K562 (cell line): Measurements from ENCODE around the gene DTNBP1. TPM values are rescaled to one million over a fixed set of nuclear protein-coding genes. Genes with fewer than 3 reads are reported as not detected.

Experiments
- CBFB ChIP-seq: sonication (generic); formaldehyde crosslinking; IDR thresholded peaks from 2 replicates; pipeline ENCODE4 v1.4.0; 2020; ENCODE audit warnings: mild to moderate bottlenecking, missing genetic modification reagents
- CREB3 ChIP-seq: fragments of 450-650 bp; conservative IDR thresholded peaks from 2 replicates; pipeline ENCODE4 v1.6.1; 2016; ENCODE audit warnings: missing genetic modification characterization, low read depth, mild to moderate bottlenecking, missing compliant biosample characterization, moderate library complexity
- FOXJ2 ChIP-seq: fragments of 200-800 bp; sonication (Bioruptor generic); IDR thresholded peaks from 2 replicates; pipeline ENCODE4 v1.6.1; 2016; ENCODE audit warnings: missing genetic modification characterization, missing compliant biosample characterization
- GABPB1 ChIP-seq: sonication (generic); formaldehyde crosslinking; IDR thresholded peaks from 2 replicates; pipeline ENCODE4 v1.8.0; 2022; ENCODE audit warnings: mild to moderate bottlenecking, missing genetic modification reagents
- GATA2 ChIP-seq: sonication (generic); formaldehyde crosslinking; IDR thresholded peaks from 2 replicates; pipeline ENCODE4 v1.4.0; 2020; ENCODE audit warnings: mild to moderate bottlenecking, missing genetic modification reagents
- KLF1 ChIP-seq: fragments of 450-650 bp; IDR thresholded peaks from 2 replicates; pipeline ENCODE4 v1.6.1; 2016; ENCODE audit warnings: missing genetic modification characterization, missing compliant biosample characterization
- NCOA1 ChIP-seq: fragments of 450-650 bp; IDR thresholded peaks from 2 replicates; pipeline ENCODE4 v1.6.1; 2016; ENCODE audit warnings: low read depth
- RBM25 ChIP-seq: fragments of 200-400 bp; formaldehyde crosslinking; IDR thresholded peaks from 2 replicates; pipeline ENCODE4 v1.6.1; 2018; ENCODE audit warnings: low read length, low read depth, moderate library complexity; ENCODE audit not compliant: severe bottlenecking
- SETDB1 ChIP-seq: IDR thresholded peaks from one replicate; pipeline ENCODE4 v1.6.1; 2012; ENCODE audit warnings: low read length, control low read depth, inconsistent platforms
- SMARCB1 ChIP-seq: IDR thresholded peaks from 2 replicates; pipeline ENCODE4 v1.6.1; 2011; ENCODE audit warnings: improper control_type of control experiment, low read depth; ENCODE audit not compliant: insufficient read length
- STAG1 ChIP-seq: sonication (generic); formaldehyde crosslinking; IDR thresholded peaks from 2 replicates; pipeline ENCODE4 v1.5.0; 2020; ENCODE audit warnings: missing genetic modification reagents, borderline replicate concordance
- TAF1 ChIP-seq: IDR thresholded peaks from 2 replicates; pipeline ENCODE4 v1.6.1; 2011; ENCODE audit warnings: mild to moderate bottlenecking, low read length, moderate library complexity; ENCODE audit not compliant: insufficient read depth, control insufficient read depth, severe bottlenecking; ENCODE audit errors: extremely low read depth
- TBP ChIP-seq: optimal IDR thresholded peaks from 2 replicates; pipeline ENCODE3; 2011; ENCODE audit warnings: low read depth, low read length, improper control_type of control experiment
- TCF3 ChIP-seq: sonication (generic); formaldehyde crosslinking; IDR thresholded peaks from 2 replicates; pipeline ENCODE4 v1.4.0; 2020; ENCODE audit warnings: mild to moderate bottlenecking, missing genetic modification reagents
- ZC3H8 ChIP-seq: fragments of 450-650 bp; IDR thresholded peaks from 2 replicates; pipeline ENCODE4 v1.6.1; 2017
- ZNF224 ChIP-seq: sonication (generic); formaldehyde crosslinking; IDR thresholded peaks from 2 replicates; pipeline ENCODE4 v1.8.0; 2022; ENCODE audit warnings: mild to moderate bottlenecking, missing genetic modification reagents
- ZNF274 ChIP-seq: IDR thresholded peaks from 2 replicates; pipeline ENCODE4 v1.6.1; 2011; ENCODE audit warnings: low read depth, mild to moderate bottlenecking, low read length, moderate library complexity, borderline replicate concordance
- ZNF589 ChIP-seq: fragments of 200-800 bp; sonication (Bioruptor generic); IDR thresholded peaks from 2 replicates; pipeline ENCODE4 v1.6.1; 2016; ENCODE audit warnings: low read depth, missing genetic modification characterization, missing compliant biosample characterization
- ZNF76 ChIP-seq: fragments of 250-450 bp; sonication (Bioruptor Pico); IDR thresholded peaks from 2 replicates; pipeline ENCODE4 v1.4.0; 2020; ENCODE audit warnings: mild to moderate bottlenecking, moderate library complexity, borderline replicate concordance
- ZNF780A ChIP-seq: fragments of 250-450 bp; sonication (Bioruptor Pico); IDR thresholded peaks from 2 replicates; pipeline ENCODE4 v1.5.0; 2021; ENCODE audit warnings: mild to moderate bottlenecking
- ZNF830 ChIP-seq: fragments of 250-450 bp; sonication (Bioruptor Pico); IDR thresholded peaks from 2 replicates; pipeline ENCODE4 v1.5.0; 2021; ENCODE audit warnings: mild to moderate bottlenecking
- polyA plus RNA-seq, 8 experiments: library from polyadenylated mRNA; depleted of rRNA in 4 of 8; stranded (reverse) in 5 of 8; unstranded in 3 of 8; fragments of >200 nt; fragmentation: Nextera tagmentation in 2 of 8; fragmentation: Illumina TruSeq in 1 of 8; extraction: Ambion mirVana in 2 of 8; extraction: Trizol in 1 of 8; gene quantifications; 2 replicates each; pipeline versions ENCODE4 v1.2.1 to v1.2.3, GENCODE V29; 2011 to 2014; ENCODE audit warnings: inconsistent platforms in 1 of 8, missing spikeins in 1 of 8
- total RNA-seq, 7 experiments: library from RNA; depleted of rRNA in 6 of 7; stranded (reverse); fragments of >200 nt in 6 of 7; fragmentation: Illumina TruSeq in 2 of 7; extraction: Trizol in 2 of 7; gene quantifications; 2 replicates each; pipeline versions ENCODE4 v1.2.1 to v1.2.3, GENCODE V29; 2011 to 2021; ENCODE audit warnings: low replicate concordance in 1 of 7
- TF ChIP-seq, protein P1 (sequence below): fragments of 250-450 bp; sonication (Bioruptor Pico); IDR thresholded peaks from 2 replicates; pipeline ENCODE4 v1.8.0; 2022; ENCODE audit warnings: inconsistent platforms, mild to moderate bottlenecking, moderate library complexity, borderline replicate concordance
- TF ChIP-seq, protein P2 (sequence below): fragments of 450-650 bp; IDR thresholded peaks from 2 replicates; pipeline ENCODE4 v1.6.1; 2018; ENCODE audit warnings: mild to moderate bottlenecking, low read depth; ENCODE audit not compliant: partially characterized antibody
- TF ChIP-seq, protein P3 (sequence below), 2 experiments: fragments of 450-650 bp; IDR thresholded peaks; 2 replicates each; pipeline ENCODE4 v1.6.1; 2016

DTNBP1 gene
- total and polyA plus RNA-seq, 9 of the 15 experiments (the other 6 are each of a cell fraction or from before 2014, with no cell fraction given), result 16.7 to 54.5 (median 21.4) TPM

GRCh38 chr6:15481390-15482291, 181.2 kb downstream of the DTNBP1 start (continued):
- TF ChIP-seq, protein P1, sequence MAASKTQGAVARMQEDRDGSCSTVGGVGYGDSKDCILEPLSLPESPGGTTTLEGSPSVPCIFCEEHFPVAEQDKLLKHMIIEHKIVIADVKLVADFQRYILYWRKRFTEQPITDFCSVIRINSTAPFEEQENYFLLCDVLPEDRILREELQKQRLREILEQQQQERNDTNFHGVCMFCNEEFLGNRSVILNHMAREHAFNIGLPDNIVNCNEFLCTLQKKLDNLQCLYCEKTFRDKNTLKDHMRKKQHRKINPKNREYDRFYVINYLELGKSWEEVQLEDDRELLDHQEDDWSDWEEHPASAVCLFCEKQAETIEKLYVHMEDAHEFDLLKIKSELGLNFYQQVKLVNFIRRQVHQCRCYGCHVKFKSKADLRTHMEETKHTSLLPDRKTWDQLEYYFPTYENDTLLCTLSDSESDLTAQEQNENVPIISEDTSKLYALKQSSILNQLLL, result no peak
- TF ChIP-seq RBM25 (no peak), CBFB (CRISPR knock-in tag) (no peak), TCF3 (peak; percentile 93), ZNF589 (peak; percentile 72; the same call in 1 of the 2 replicates), ZNF224 (CRISPR knock-in tag) (no peak), CREB3 (no peak), ZC3H8 (no peak), ZNF830 (no peak), TAF1 (no peak), STAG1 (CRISPR knock-in tag) (no peak), ZNF274 (no peak), TBP (peak; percentile 21), GABPB1 (CRISPR knock-in tag) (no peak), ZNF780A (CRISPR knock-in tag) (no peak), SMARCB1 (no peak), GATA2 (CRISPR knock-in tag) (peak; percentile 39), FOXJ2 (tag) (no peak), KLF1 (tag) (no peak), ZNF76 (CRISPR knock-in tag) (no peak), SETDB1 (no peak), NCOA1 (no peak)
- TF ChIP-seq, protein P2, sequence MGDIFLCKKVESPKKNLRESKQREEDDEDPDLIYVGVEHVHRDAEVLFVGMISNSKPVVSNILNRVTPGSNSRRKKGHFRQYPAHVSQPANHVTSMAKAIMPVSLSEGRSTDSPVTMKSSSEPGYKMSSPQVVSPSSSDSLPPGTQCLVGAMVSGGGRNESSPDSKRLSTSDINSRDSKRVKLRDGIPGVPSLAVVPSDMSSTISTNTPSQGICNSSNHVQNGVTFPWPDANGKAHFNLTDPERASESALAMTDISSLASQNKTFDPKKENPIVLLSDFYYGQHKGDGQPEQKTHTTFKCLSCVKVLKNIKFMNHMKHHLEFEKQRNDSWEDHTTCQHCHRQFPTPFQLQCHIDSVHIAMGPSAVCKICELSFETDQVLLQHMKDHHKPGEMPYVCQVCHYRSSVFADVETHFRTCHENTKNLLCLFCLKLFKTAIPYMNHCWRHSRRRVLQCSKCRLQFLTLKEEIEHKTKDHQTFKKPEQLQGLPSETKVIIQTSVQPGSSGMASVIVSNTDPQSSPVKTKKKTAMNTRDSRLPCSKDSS, result no peak
- TF ChIP-seq, protein P3, sequence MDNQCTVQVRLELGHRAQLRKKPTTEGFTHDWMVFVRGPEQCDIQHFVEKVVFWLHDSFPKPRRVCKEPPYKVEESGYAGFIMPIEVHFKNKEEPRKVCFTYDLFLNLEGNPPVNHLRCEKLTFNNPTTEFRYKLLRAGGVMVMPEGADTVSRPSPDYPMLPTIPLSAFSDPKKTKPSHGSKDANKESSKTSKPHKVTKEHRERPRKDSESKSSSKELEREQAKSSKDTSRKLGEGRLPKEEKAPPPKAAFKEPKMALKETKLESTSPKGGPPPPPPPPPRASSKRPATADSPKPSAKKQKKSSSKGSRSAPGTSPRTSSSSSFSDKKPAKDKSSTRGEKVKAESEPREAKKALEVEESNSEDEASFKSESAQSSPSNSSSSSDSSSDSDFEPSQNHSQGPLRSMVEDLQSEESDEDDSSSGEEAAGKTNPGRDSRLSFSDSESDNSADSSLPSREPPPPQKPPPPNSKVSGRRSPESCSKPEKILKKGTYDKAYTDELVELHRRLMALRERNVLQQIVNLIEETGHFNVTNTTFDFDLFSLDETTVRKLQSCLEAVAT (IDR thresholded peaks at IDR 0.05), result peak in 1 of 2 experiments; percentile 70; a peak in 2 of 4 replicates
